ENCODE data around the gene MAB21L2. TPM values are rescaled to one million over a fixed set of nuclear protein-coding genes. Genes with fewer than 3 reads are reported as not detected.

MAB21L2 gene
- polyA plus RNA-seq, 1 donor: 24.5 TPM

GRCh38 chr4:150572704-150573504 is 9.0 kb upstream of the MAB21L2 start:
- Histone ChIP-seq H3K9me3 (ENCODE audit: control insufficient read depth, low read depth, low read length) (no peaks in the 10 kb centered on the region), H3K27ac (ENCODE audit: low read length) (no peak overlapping the region), H3K4me1 (ENCODE audit: control insufficient read depth, insufficient read depth, low read length) (no peaks in the 10 kb centered on the region), H3K27me3 (ENCODE audit: control insufficient read depth, insufficient read depth, low read length) (no peaks in the 10 kb centered on the region), H3K36me3 (ENCODE audit: control insufficient read depth, insufficient read depth, low read length) (no peaks in the 10 kb centered on the region), H3K4me3 (ENCODE audit: low read length) (no peak overlapping the region)
- no CpG with 5 or more reads among the region's 5 CpGs for WGBS (ENCODE audit: insufficient coverage, low lambda C conversion rate)
- DNase-seq: no peak

DNA sequence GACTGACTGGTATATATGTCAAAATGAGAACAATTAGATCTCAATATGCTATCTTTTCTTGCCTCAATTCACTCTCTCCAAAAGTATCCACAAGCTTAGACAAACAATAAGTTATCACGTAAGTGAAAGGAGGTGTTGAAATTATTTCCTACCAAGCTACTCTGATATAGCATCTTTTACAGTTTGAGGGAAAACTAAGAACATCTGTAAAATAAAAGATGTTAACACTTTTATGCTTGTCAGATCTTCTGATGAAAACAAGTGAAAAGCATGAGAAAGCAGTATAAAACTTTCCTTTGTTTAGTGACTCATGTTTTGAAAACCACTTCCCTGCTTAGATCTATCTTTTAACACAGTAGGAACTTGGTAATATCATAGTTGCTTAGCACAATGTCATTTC is 8.4 kb upstream of the MAB21L2 start:
- no peaks in the 10 kb centered on the region for H3K4me1 ChIP-seq (ENCODE audit: control insufficient read depth, insufficient read depth, low read length)
- peak overlapping the region; percentile 22 for H3K27ac ChIP-seq (ENCODE audit: low read length)
- no peaks in the 10 kb centered on the region for H3K9me3 ChIP-seq (ENCODE audit: control insufficient read depth, low read depth, low read length)
- DNase-seq: no peak
- H3K36me3 ChIP-seq (ENCODE audit: control insufficient read depth, insufficient read depth, low read length): no peaks in the 10 kb centered on the region
- no CpG with 5 or more reads among the region's 1 CpG for WGBS (ENCODE audit: insufficient coverage, low lambda C conversion rate)
- H3K4me3 ChIP-seq (ENCODE audit: low read length): no peak overlapping the region
- no peaks in the 10 kb centered on the region for H3K27me3 ChIP-seq (ENCODE audit: control insufficient read depth, insufficient read depth, low read length)

GRCh38 chr4:150574678-150575077 is 7.3 kb upstream of the MAB21L2 start:
- no peak for DNase-seq
- peak overlapping the region; percentile 1 for H3K27ac ChIP-seq (ENCODE audit: low read length)
- H3K27me3 ChIP-seq (ENCODE audit: control insufficient read depth, insufficient read depth, low read length): no peaks in the 10 kb centered on the region
- no peak overlapping the region for H3K4me3 ChIP-seq (ENCODE audit: low read length)
- H3K4me1 ChIP-seq (ENCODE audit: control insufficient read depth, insufficient read depth, low read length): no peaks in the 10 kb centered on the region
- 73% methylated on average over 1 of the region's 3 CpGs for WGBS (ENCODE audit: insufficient coverage, low lambda C conversion rate)
- H3K36me3 ChIP-seq (ENCODE audit: control insufficient read depth, insufficient read depth, low read length): no peaks in the 10 kb centered on the region
- peaks cover 3% of the 10 kb centered on the region for H3K9me3 ChIP-seq (ENCODE audit: control insufficient read depth, low read depth, low read length)

DNA sequence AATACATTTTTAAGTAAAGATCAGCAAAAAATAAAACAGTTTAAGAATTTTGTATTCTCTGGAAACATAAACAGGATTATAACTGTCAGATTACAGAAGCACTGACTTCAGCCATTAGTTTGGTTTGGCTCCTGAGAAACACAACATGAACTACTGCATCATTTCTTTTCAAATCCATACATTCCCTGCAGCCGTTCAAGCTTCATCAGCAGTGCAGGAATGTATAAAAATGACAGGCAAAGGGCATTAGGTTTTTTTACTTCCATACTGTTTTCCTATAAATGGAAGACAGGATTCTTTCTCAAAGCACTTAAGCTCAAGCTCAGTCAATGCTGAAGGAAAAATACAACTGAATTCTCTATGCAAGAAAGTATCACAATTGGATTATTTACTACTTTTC is 4.2 kb upstream of the MAB21L2 start:
- no peak for DNase-seq
- no peak overlapping the region for H3K27ac ChIP-seq (ENCODE audit: low read length)
- no CpG with 5 or more reads among the region's 1 CpG for WGBS (ENCODE audit: insufficient coverage, low lambda C conversion rate)
- H3K9me3 ChIP-seq (ENCODE audit: control insufficient read depth, low read depth, low read length): peaks cover 9% of the 10 kb centered on the region
- no peaks in the 10 kb centered on the region for H3K4me1 ChIP-seq (ENCODE audit: control insufficient read depth, insufficient read depth, low read length)
- no peak overlapping the region for H3K4me3 ChIP-seq (ENCODE audit: low read length)
- H3K27me3 ChIP-seq (ENCODE audit: control insufficient read depth, insufficient read depth, low read length): peaks cover 8% of the 10 kb centered on the region
- H3K36me3 ChIP-seq (ENCODE audit: control insufficient read depth, insufficient read depth, low read length): peaks cover 6% of the 10 kb centered on the region

- 56% methylated on average over 3 of the region's 12 CpGs for WGBS (ENCODE audit: insufficient coverage, low lambda C conversion rate)
- DNase-seq: peak in 1 of 2 donors; percentile 44
- peak overlapping the region; percentile 62 for H3K4me3 ChIP-seq (ENCODE audit: low read length)
- no peaks in the 10 kb centered on the region for H3K4me1 ChIP-seq (ENCODE audit: control insufficient read depth, insufficient read depth, low read length)
- H3K27ac ChIP-seq (ENCODE audit: low read length): peak overlapping the region; percentile 52
- peaks cover 16% of the 10 kb centered on the region for H3K36me3 ChIP-seq (ENCODE audit: control insufficient read depth, insufficient read depth, low read length)
- H3K27me3 ChIP-seq (ENCODE audit: control insufficient read depth, insufficient read depth, low read length): peaks cover 10% of the 10 kb centered on the region
- peaks cover 20% of the 10 kb centered on the region for H3K9me3 ChIP-seq (ENCODE audit: control insufficient read depth, low read depth, low read length)
Measured at GRCh38 chr4:150578745-150579501, 3.0 kb upstream of the MAB21L2 start.

DNA sequence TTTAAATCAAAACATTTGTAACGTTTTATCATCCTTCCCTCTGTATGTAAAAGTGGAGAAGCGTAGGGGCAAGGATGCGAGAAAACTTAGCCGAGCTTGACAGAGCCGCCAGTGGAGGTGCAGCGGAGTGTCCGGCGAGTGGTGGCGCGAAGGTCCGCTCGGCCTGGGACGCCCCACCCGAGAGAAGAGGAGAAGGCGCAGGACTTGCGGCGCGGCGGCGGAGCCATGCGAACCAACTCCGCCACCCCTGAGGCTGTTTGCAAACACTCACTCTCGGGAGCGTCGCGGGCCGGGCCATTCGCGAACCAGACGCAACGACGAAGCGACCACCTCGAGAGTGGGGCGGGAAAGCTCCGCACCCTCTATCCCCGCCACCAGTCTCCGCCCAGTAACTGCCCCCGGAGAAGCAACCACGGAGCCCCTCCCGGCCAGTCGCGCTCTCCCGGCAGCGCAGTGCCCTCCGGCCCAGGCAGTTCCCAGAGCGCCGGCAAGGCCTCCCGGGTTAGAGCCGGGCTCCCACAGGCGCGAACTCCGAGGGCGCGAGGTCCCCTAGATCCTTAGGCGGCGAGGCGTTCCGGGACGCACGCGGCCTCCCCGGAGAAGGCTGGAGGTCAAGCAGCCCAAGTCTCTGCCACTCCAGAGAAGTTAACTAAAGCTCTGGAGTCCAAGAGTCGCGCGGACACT is 2.3 kb upstream of the MAB21L2 start:
- WGBS (ENCODE audit: insufficient coverage, low lambda C conversion rate): no CpG with 5 or more reads among the region's 66 CpGs
- Histone ChIP-seq H3K27me3 (ENCODE audit: control insufficient read depth, insufficient read depth, low read length) (peaks cover 10% of the 10 kb centered on the region), H3K9me3 (ENCODE audit: control insufficient read depth, low read depth, low read length) (peaks cover 21% of the 10 kb centered on the region), H3K4me1 (ENCODE audit: control insufficient read depth, insufficient read depth, low read length) (no peaks in the 10 kb centered on the region), H3K36me3 (ENCODE audit: control insufficient read depth, insufficient read depth, low read length) (peaks cover 18% of the 10 kb centered on the region), H3K27ac (ENCODE audit: low read length) (peak overlapping the region; percentile 52), H3K4me3 (ENCODE audit: low read length) (peak overlapping the region; percentile 62)
- peak in 1 of 2 donors; percentile 64 for DNase-seq

- DNase-seq: no peak
- H3K27ac ChIP-seq (ENCODE audit: low read length): peak overlapping the region; percentile 52
- peaks cover 10% of the 10 kb centered on the region for H3K27me3 ChIP-seq (ENCODE audit: control insufficient read depth, insufficient read depth, low read length)
- peaks cover 21% of the 10 kb centered on the region for H3K9me3 ChIP-seq (ENCODE audit: control insufficient read depth, low read depth, low read length)
- peaks cover 18% of the 10 kb centered on the region for H3K36me3 ChIP-seq (ENCODE audit: control insufficient read depth, insufficient read depth, low read length)
- no peaks in the 10 kb centered on the region for H3K4me1 ChIP-seq (ENCODE audit: control insufficient read depth, insufficient read depth, low read length)
- H3K4me3 ChIP-seq (ENCODE audit: low read length): peak overlapping the region; percentile 62
- 62% methylated on average over 4 of the region's 9 CpGs for WGBS (ENCODE audit: insufficient coverage, low lambda C conversion rate)
Measured at GRCh38 chr4:150580306-150580705, 1.6 kb upstream of the MAB21L2 start.

- no peak for DNase-seq
- H3K4me3 ChIP-seq (ENCODE audit: low read length): peak overlapping the region; percentile 11
- WGBS (ENCODE audit: insufficient coverage, low lambda C conversion rate): 69% methylated on average over 3 of the region's 7 CpGs
- H3K27ac ChIP-seq (ENCODE audit: low read length): peak overlapping the region; percentile 52
- H3K4me1 ChIP-seq (ENCODE audit: control insufficient read depth, insufficient read depth, low read length): no peaks in the 10 kb centered on the region
- peaks cover 21% of the 10 kb centered on the region for H3K9me3 ChIP-seq (ENCODE audit: control insufficient read depth, low read depth, low read length)
- H3K36me3 ChIP-seq (ENCODE audit: control insufficient read depth, insufficient read depth, low read length): peaks cover 18% of the 10 kb centered on the region
- peaks cover 10% of the 10 kb centered on the region for H3K27me3 ChIP-seq (ENCODE audit: control insufficient read depth, insufficient read depth, low read length)
Measured at GRCh38 chr4:150581056-150581605, 820 bp upstream of the MAB21L2 start.

GRCh38 chr4:150581641-150582051 is 305 bp upstream of the MAB21L2 start:
- peaks cover 10% of the 10 kb centered on the region for H3K27me3 ChIP-seq (ENCODE audit: control insufficient read depth, insufficient read depth, low read length)
- peak overlapping the region; percentile 61 for H3K4me3 ChIP-seq (ENCODE audit: low read length)
- H3K27ac ChIP-seq (ENCODE audit: low read length): peak overlapping the region; percentile 79
- DNase-seq: peak; percentile 75 to 79
- peaks cover 21% of the 10 kb centered on the region for H3K9me3 ChIP-seq (ENCODE audit: control insufficient read depth, low read depth, low read length)
- peaks cover 18% of the 10 kb centered on the region for H3K36me3 ChIP-seq (ENCODE audit: control insufficient read depth, insufficient read depth, low read length)
- WGBS (ENCODE audit: insufficient coverage, low lambda C conversion rate): no CpG with 5 or more reads among the region's 13 CpGs
- H3K4me1 ChIP-seq (ENCODE audit: control insufficient read depth, insufficient read depth, low read length): no peaks in the 10 kb centered on the region

DNA sequence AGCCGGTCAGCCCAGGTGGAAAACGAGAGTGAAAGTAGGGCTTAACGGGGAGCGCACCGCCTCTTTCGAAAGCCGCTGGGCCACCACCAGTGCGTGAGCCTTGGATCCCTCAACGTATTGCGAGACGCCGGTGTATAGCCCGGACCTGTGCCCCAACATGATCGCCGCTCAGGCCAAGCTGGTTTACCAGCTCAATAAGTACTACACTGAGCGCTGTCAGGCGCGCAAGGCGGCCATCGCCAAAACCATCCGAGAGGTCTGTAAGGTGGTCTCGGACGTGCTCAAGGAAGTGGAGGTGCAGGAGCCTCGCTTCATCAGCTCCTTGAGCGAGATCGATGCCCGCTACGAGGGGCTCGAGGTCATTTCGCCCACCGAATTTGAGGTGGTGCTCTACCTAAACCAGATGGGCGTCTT is 929 bp downstream of the MAB21L2 start:
- DNase-seq: no peak

More for the DNA sequence above, 929 bp downstream of the MAB21L2 start:
- no CpG with 5 or more reads among the region's 32 CpGs for WGBS (ENCODE audit: insufficient coverage, low lambda C conversion rate)
- Histone ChIP-seq H3K9me3 (ENCODE audit: control insufficient read depth, low read depth, low read length) (peaks cover 21% of the 10 kb centered on the region), H3K36me3 (ENCODE audit: control insufficient read depth, insufficient read depth, low read length) (peaks cover 18% of the 10 kb centered on the region), H3K27me3 (ENCODE audit: control insufficient read depth, insufficient read depth, low read length) (peaks cover 10% of the 10 kb centered on the region), H3K27ac (ENCODE audit: low read length) (peak overlapping the region; percentile 79), H3K4me1 (ENCODE audit: control insufficient read depth, insufficient read depth, low read length) (no peaks in the 10 kb centered on the region), H3K4me3 (ENCODE audit: low read length) (peak overlapping the region; percentile 61)
